Right lobe of liver (tissue), 6 donors: ENCODE measurements around the gene LPIN1. TPM values are rescaled to one million over a fixed set of nuclear protein-coding genes. Genes with fewer than 3 reads are reported as not detected.

Source experiments
- ATAC-seq, 4 donors: fragments of 200-7000 bp; cut with Tn5 transposase; one replicate each; pipeline ENCODE4 v1.9.1; 2020; ENCODE audit warnings: mild to moderate bottlenecking in 4 of 4, moderate library complexity in 4 of 4
- DNase-seq, 3 donors: peaks; one replicate each; pipeline ENCODE4 v3.0.0-alpha.2; 2020
- H3K27ac ChIP-seq, 3 donors: fragments of 200-600 bp; one replicate each; pipeline ENCODE4 v1.8.0; 2022
- H3K27me3 ChIP-seq, 2 donors: fragments of 200-600 bp; one replicate each; pipeline ENCODE4 v1.8.0; 2022
- H3K36me3 ChIP-seq, 4 donors: fragments of 200-600 bp; sonication (generic) in 1 of 4; one replicate each; pipeline versions ENCODE4 v1.5.1 to v1.8.0; 2017 to 2022; ENCODE audit warnings: control low read depth in 1 of 4
- H3K4me1 ChIP-seq, 4 donors: fragments of 200-600 bp; sonication (generic) in 1 of 4; one replicate each; pipeline versions ENCODE4 v1.5.1 to v1.8.0; 2017 to 2022; ENCODE audit warnings: control low read depth in 1 of 4
- H3K4me3 ChIP-seq, 3 donors: fragments of 200-600 bp; one replicate each; pipeline ENCODE4 v1.8.0; 2022
- H3K9me3 ChIP-seq, 4 donors: fragments of 200-600 bp; sonication (generic) in 1 of 4; one replicate each; pipeline versions ENCODE4 v1.5.1 to v1.8.0; 2017 to 2022; ENCODE audit warnings: control low read depth in 1 of 4
- POLR2A ChIP-seq: fragments of 450-650 bp; IDR thresholded peaks from one replicate; pipeline ENCODE4 v1.6.1; 2017; ENCODE audit warnings: antibody characterized with exemption, mild to moderate bottlenecking
- WGBS: methylation state at CpG from one replicate; pipeline ENCODE4 v1.1.6; 2018; ENCODE audit warnings: low coverage, low lambda C conversion rate; ENCODE audit not compliant: insufficient coverage; ENCODE audit errors: missing lambda C conversion rate; 5-methylcytosine and 5-hydroxymethylcytosine counted together
- intact Hi-C, 2 donors: fragments of 100-400 bp; cut with DNase I; formaldehyde crosslinking; loops; one replicate each; pipeline versions ENCODE4 v1.11.2 to v1.14.1; 2022
- total RNA-seq, 6 experiments: library from RNA; depleted of rRNA in 2 of 6; stranded (reverse); fragments of >200 nt in 2 of 6; fragmentation: NEBNext Ultra II Directional in 3 of 6; extraction: Animal tissue kit (Norgen Biotek cat#: 25700) in 3 of 6; gene quantifications; one replicate each; pipeline versions ENCODE4 v1.1.0 to v1.2.4, GENCODE V29; 2016 to 2023
- TF ChIP-seq, protein P1 (sequence below), 4 donors: fragments of 200-600 bp in 3 of 4; fragments of 450-650 bp in 1 of 4; IDR thresholded peaks; one replicate each; pipeline versions ENCODE4 v1.5.1 to v1.8.0; 2016 to 2022; ENCODE audit warnings: antibody characterized with exemption in 4 of 4, mild to moderate bottlenecking in 2 of 4
- donor health status: DM: no; HTN: yes; CAD: no.
- donor health status: DM: no; HTN: no; CAD: no.
- donor health status: DM: no; HTN: no; CAD: no.
- donor health status: DM: no; HTN: yes; CAD: no.
- donor health status: DM: no; HTN: yes; CAD: no.

The LPIN1 gene
- total RNA-seq, 6 experiments from 2014 or later = 17.3 to 58.7 (median 29.1) TPM

- Histone ChIP-seq H3K9me3 (no peaks in the 10 kb centered on the region), H3K4me3 (no peak overlapping the region), H3K4me1 (no peaks in the 10 kb centered on the region), H3K36me3 (peaks cover 0 to 100% (median 42%) of the 10 kb centered on the region in 4 donors), H3K27ac (no peak overlapping the region), H3K27me3 (no peaks in the 10 kb centered on the region)
- no peak for DNase-seq
- intact Hi-C loops = no loop called here
- no peak for TF ChIP-seq POLR2A
- TF ChIP-seq, protein P1, sequence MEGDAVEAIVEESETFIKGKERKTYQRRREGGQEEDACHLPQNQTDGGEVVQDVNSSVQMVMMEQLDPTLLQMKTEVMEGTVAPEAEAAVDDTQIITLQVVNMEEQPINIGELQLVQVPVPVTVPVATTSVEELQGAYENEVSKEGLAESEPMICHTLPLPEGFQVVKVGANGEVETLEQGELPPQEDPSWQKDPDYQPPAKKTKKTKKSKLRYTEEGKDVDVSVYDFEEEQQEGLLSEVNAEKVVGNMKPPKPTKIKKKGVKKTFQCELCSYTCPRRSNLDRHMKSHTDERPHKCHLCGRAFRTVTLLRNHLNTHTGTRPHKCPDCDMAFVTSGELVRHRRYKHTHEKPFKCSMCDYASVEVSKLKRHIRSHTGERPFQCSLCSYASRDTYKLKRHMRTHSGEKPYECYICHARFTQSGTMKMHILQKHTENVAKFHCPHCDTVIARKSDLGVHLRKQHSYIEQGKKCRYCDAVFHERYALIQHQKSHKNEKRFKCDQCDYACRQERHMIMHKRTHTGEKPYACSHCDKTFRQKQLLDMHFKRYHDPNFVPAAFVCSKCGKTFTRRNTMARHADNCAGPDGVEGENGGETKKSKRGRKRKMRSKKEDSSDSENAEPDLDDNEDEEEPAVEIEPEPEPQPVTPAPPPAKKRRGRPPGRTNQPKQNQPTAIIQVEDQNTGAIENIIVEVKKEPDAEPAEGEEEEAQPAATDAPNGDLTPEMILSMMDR (IDR thresholded peaks at IDR 0.05) = no peak
- no CpG with 5 or more reads among the region's 10 CpGs for WGBS
- ATAC-seq = peak in 2 of 4 donors; percentile 8 to 24
These were observed 37.8 kb downstream of the LPIN1 start for GRCh38 chr2:11784280-11784679.

- peak overlapping the region in 1 of 3 donors; percentile 24 for H3K4me3 ChIP-seq
- DNase-seq = peak in 1 of 3 donors; percentile 37
- intact Hi-C loops = loop anchor here (5.0 kb wide), 1 partner anchor 98 kb away; no protein-coding TSS in a partner anchor
These were observed 38.5 kb downstream of the LPIN1 start for GRCh38 chr2:11784747-11785610.

DNA sequence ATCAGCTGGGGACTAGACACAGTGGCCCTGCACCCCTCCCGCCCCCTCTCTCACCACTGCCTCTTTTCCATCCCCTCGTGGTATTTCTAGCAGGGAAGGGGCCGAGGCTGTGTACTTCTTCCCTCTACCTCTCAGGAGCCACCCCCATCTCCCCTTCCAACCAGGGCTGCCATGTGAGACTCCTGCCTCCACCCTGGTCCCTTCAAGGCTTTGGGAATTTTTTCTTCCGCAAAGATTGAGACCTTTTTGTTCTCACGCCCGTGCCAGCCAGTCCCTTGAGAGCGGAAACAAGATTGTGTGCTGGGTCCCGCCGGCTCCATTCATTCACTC lies 39.1 kb downstream of the LPIN1 start:
- Histone ChIP-seq H3K27me3 (no peaks in the 10 kb centered on the region), H3K36me3 (peaks cover 0 to 94% (median 40%) of the 10 kb centered on the region in 4 donors), H3K4me3 (no peak overlapping the region), H3K4me1 (no peaks in the 10 kb centered on the region), H3K9me3 (no peaks in the 10 kb centered on the region), H3K27ac (no peak overlapping the region)
- DNase-seq (no peak), ATAC-seq (no peak)
- 90% methylated on average over 6 of the region's 9 CpGs for WGBS
- intact Hi-C loops = loop anchor here (5.0 kb wide), 1 partner anchor 98 kb away; no protein-coding TSS in a partner anchor
- no peak for TF ChIP-seq POLR2A
- TF ChIP-seq, protein P1 (IDR thresholded peaks at IDR 0.05) = no peak

More at GRCh38 chr2:11784747-11785610, 38.5 kb downstream of the LPIN1 start:
- Histone ChIP-seq H3K4me1 (no peaks in the 10 kb centered on the region), H3K27ac (no peak overlapping the region), H3K36me3 (peaks cover 0 to 94% (median 41%) of the 10 kb centered on the region in 4 donors), H3K9me3 (no peaks in the 10 kb centered on the region), H3K27me3 (no peaks in the 10 kb centered on the region)
- WGBS = 42% methylated on average over 11 of the region's 50 CpGs
- ATAC-seq = peak; percentile 65 to 77 (median 68)
- TF ChIP-seq, protein P1 (IDR thresholded peaks at IDR 0.05) = peak; percentile 64 to 84 (median 83)
- no peak for TF ChIP-seq POLR2A

DNA sequence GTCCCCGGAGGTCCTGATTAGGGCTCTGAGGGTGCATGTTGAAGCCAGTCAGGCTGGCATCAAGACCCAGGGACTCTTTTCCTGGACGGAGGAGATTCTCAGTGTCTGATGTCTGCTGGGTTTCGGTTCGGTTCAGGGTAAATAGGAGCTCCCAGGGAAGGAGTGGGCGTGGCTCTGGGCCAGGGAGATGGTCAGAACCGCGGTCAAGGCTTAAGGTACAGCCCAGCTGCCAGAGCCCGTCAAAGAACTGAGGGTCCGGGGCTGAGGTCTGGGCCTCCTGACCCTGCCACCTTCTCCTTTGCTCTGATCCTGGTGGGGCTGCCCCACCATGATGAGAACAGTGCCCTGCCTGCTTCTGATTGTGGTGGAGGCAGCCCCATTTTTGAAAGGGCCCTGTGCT lies 39.8 kb downstream of the LPIN1 start:
- Histone ChIP-seq H3K36me3 (peaks cover 0 to 92% (median 43%) of the 10 kb centered on the region in 4 donors), H3K27me3 (no peaks in the 10 kb centered on the region), H3K27ac (no peak overlapping the region), H3K4me1 (no peaks in the 10 kb centered on the region), H3K9me3 (no peaks in the 10 kb centered on the region), H3K4me3 (no peak overlapping the region)
- intact Hi-C loops = loop anchor here (5.0 kb wide), 1 partner anchor 99 kb away; no protein-coding TSS in a partner anchor
- ATAC-seq (no peak), DNase-seq (no peak)
- WGBS = 86% methylated on average over 1 of the region's 9 CpGs
- TF ChIP-seq POLR2A = no peak
- TF ChIP-seq, protein P1 (IDR thresholded peaks at IDR 0.05) = no peak
